ENCODE data around the gene STAT6.
"Not testable (repeated sequence)": the region's sequence is repeated elsewhere in the genome, so short reads cannot be mapped to it uniquely, and the experiment has no call there.

STAT6 gene

GRCh38 chr12:57126561-57126960 is 15.4 kb upstream of the STAT6 start:
- no peak for DNase-seq (ENCODE audit: low read depth)

GRCh38 chr12:57126061-57126460 is 14.9 kb upstream of the STAT6 start:
- no peak for DNase-seq (ENCODE audit: low read depth)

- DNase-seq (ENCODE audit: low read depth): peak; percentile 66
Measured at GRCh38 chr12:57124261-57124877, 13.2 kb upstream of the STAT6 start.

GRCh38 chr12:57123813-57124212 is 12.7 kb upstream of the STAT6 start:
- DNase-seq (ENCODE audit: low read depth): no peak

- not testable (repeated sequence) for DNase-seq (ENCODE audit: low read depth)
Measured at GRCh38 chr12:57120718-57121117, 9.6 kb upstream of the STAT6 start.

- DNase-seq (ENCODE audit: low read depth): no peak
Measured at GRCh38 chr12:57119294-57120085, 8.3 kb upstream of the STAT6 start.

- DNase-seq (ENCODE audit: low read depth): peak; percentile 34
Measured at GRCh38 chr12:57118711-57119271, 7.6 kb upstream of the STAT6 start.

GRCh38 chr12:57116580-57117281 is 5.6 kb upstream of the STAT6 start:
- no peak for DNase-seq (ENCODE audit: low read depth)

GRCh38 chr12:57112492-57113294 is 1.5 kb upstream of the STAT6 start:
- DNase-seq (ENCODE audit: low read depth): no peak

GRCh38 chr12:57110104-57111030 is 795 bp downstream of the STAT6 start:
- no peak for DNase-seq (ENCODE audit: low read depth)

GRCh38 chr12:57109207-57110103 is 1.7 kb downstream of the STAT6 start:
- no peak for DNase-seq (ENCODE audit: low read depth)

GRCh38 chr12:57107456-57108155 is 3.6 kb downstream of the STAT6 start:
- no peak for DNase-seq (ENCODE audit: low read depth)

GRCh38 chr12:57106021-57106708 is 5.0 kb downstream of the STAT6 start:
- DNase-seq (ENCODE audit: low read depth): no peak

GRCh38 chr12:57105011-57105753 is 6.0 kb downstream of the STAT6 start:
- DNase-seq (ENCODE audit: low read depth): peak; percentile 0

- no peak for DNase-seq (ENCODE audit: low read depth)
Measured at GRCh38 chr12:57104292-57104910, 6.8 kb downstream of the STAT6 start.

GRCh38 chr12:57103856-57104255 is 7.3 kb downstream of the STAT6 start:
- DNase-seq (ENCODE audit: low read depth): no peak

Measured in fibroblast of gingiva (primary cell).